GM12878 (cell line): ENCODE data around the gene STRN4. TPM values are rescaled to one million over a fixed set of nuclear protein-coding genes. Genes with fewer than 3 reads are reported as not detected.
A peak's percentile ranks its signal among the peaks of the same experiment; 100 is the strongest.

Experiments used
- CBX5 ChIP-seq: sonication (generic); IDR thresholded peaks from 2 replicates; pipeline ENCODE4 v1.6.1; 2016; ENCODE audit warnings: low read depth, moderate library complexity, mild to moderate bottlenecking, inconsistent platforms
- CTCF ChIP-seq, 3 experiments: IDR thresholded peaks in 2 of 3; conservative IDR thresholded peaks in 1 of 3; 2 replicates each; pipeline ENCODE4 v1.5.1; 2011; ENCODE audit warnings: low read depth in 3 of 3, low read length in 3 of 3, mild to moderate bottlenecking in 3 of 3, control low read depth in 2 of 3, moderate library complexity in 2 of 3, inconsistent platforms in 1 of 3, mixed read lengths in 1 of 3; ENCODE audit not compliant: control insufficient read depth in 2 of 3, insufficient read depth in 1 of 3; ENCODE audit errors: extremely low read depth in 1 of 3
- EGR1 ChIP-seq, 2 experiments: IDR thresholded peaks; 1 replicate in 1 of 2; 2 replicates in 1 of 2; pipeline ENCODE4 v1.6.1; 2011 to 2012; ENCODE audit warnings: low read depth in 2 of 2, low read length in 2 of 2, borderline replicate concordance in 1 of 2, mild to moderate bottlenecking in 1 of 2, moderate library complexity in 1 of 2
- GATAD2B ChIP-seq: fragments of 450-650 bp; conservative IDR thresholded peaks from 2 replicates; pipeline ENCODE4 v1.6.1; 2017; ENCODE audit warnings: low read depth, mild to moderate bottlenecking, moderate library complexity
- MTA2 ChIP-seq: fragments of 450-650 bp; IDR thresholded peaks from 2 replicates; pipeline ENCODE4 v1.6.1; 2016; ENCODE audit warnings: low read depth, mild to moderate bottlenecking, moderate library complexity
- MTA3 ChIP-seq: IDR thresholded peaks from 2 replicates; pipeline ENCODE4 v1.6.1; 2012; ENCODE audit warnings: low read length, inconsistent platforms, borderline replicate concordance
- MYC ChIP-seq: IDR thresholded peaks from 2 replicates; pipeline ENCODE4 v1.6.1; 2011; ENCODE audit warnings: mild to moderate bottlenecking, low read length, moderate library complexity, inconsistent platforms; ENCODE audit not compliant: insufficient read depth, insufficient replicate concordance, insufficient read length, severe bottlenecking
- NR2C1 ChIP-seq: fragments of 450-650 bp; IDR thresholded peaks from 2 replicates; pipeline ENCODE4 v1.6.1; 2017; ENCODE audit warnings: antibody characterized with exemption, mild to moderate bottlenecking, moderate library complexity
- RAD51 ChIP-seq: fragments of 450-650 bp; IDR thresholded peaks from 2 replicates; pipeline ENCODE4 v1.6.1; 2016; ENCODE audit warnings: moderate library complexity, mild to moderate bottlenecking, inconsistent platforms
- RCOR1 ChIP-seq: conservative IDR thresholded peaks from 2 replicates; pipeline ENCODE4 v1.6.1; 2012; ENCODE audit warnings: low read depth, low read length, improper control_type of control experiment
- SKIL ChIP-seq: fragments of 450-650 bp; IDR thresholded peaks from 2 replicates; pipeline ENCODE4 v1.6.1; 2017; ENCODE audit warnings: mild to moderate bottlenecking, low read depth, inconsistent platforms; ENCODE audit not compliant: poor library complexity, severe bottlenecking
- TAF1 ChIP-seq: IDR thresholded peaks from 2 replicates; pipeline ENCODE4 v1.6.1; 2011; ENCODE audit warnings: mild to moderate bottlenecking, low read depth, low read length, borderline replicate concordance
- TCF7 ChIP-seq: IDR thresholded peaks from 2 replicates; pipeline ENCODE4 v1.6.1; 2014; ENCODE audit warnings: antibody characterized with exemption, borderline replicate concordance
- YY1 ChIP-seq: IDR thresholded peaks from 2 replicates; pipeline ENCODE4 v1.6.1; 2011; ENCODE audit warnings: low read depth, mild to moderate bottlenecking, low read length
- ZBTB11 ChIP-seq: fragments of 450-650 bp; formaldehyde crosslinking; IDR thresholded peaks from 2 replicates; pipeline ENCODE4 v1.5.0; 2022; ENCODE audit warnings: mild to moderate bottlenecking, missing genetic modification characterization
- ZBTB40 ChIP-seq: fragments of 450-650 bp; IDR thresholded peaks from 2 replicates; pipeline ENCODE4 v1.6.1; 2016; ENCODE audit warnings: mild to moderate bottlenecking, moderate library complexity, borderline replicate concordance
- ZNF24 ChIP-seq: fragments of 450-650 bp; IDR thresholded peaks from 2 replicates; pipeline ENCODE4 v1.6.1; 2017; ENCODE audit warnings: antibody characterized with exemption, mild to moderate bottlenecking
- polyA plus RNA-seq, 11 experiments: library from polyadenylated mRNA; depleted of rRNA in 4 of 11; unstranded in 6 of 11; stranded (reverse) in 5 of 11; fragments of >200 nt; fragmentation: Nextera tagmentation in 4 of 11; fragmentation: Illumina TruSeq in 1 of 11; extraction: Ambion mirVana in 4 of 11; extraction: Trizol in 1 of 11; gene quantifications; 1 replicate in 1 of 11; 2 replicates in 10 of 11; pipeline versions ENCODE4 v1.2.1 to v1.2.3, GENCODE V29; 2011 to 2016; ENCODE audit warnings: inconsistent platforms in 2 of 11, missing spikeins in 2 of 11, low read depth in 1 of 11
- total RNA-seq, 4 experiments: library from RNA; depleted of rRNA in 3 of 4; stranded (reverse); fragments of >200 nt in 3 of 4; fragmentation: Illumina TruSeq in 1 of 4; extraction: Trizol in 1 of 4; gene quantifications; 2 replicates each; pipeline versions ENCODE4 v1.2.1 to v1.2.3, GENCODE V29; 2013 to 2021

Gene STRN4
- total and polyA plus RNA-seq, 10 of the 15 experiments (the other 5 are each of a cell fraction or from before 2014, with no cell fraction given), result 0.42 to 62.8 (median 22.5) TPM

- TF ChIP-seq SKIL (no peak), RAD51 (no peak), ZBTB11 (CRISPR knock-in tag) (no peak), MYC (no peak), RCOR1 (no peak), MTA3 (no peak), MTA2 (0 out of 2 replicates have a peak, but pooled peaks have one; percentile 26), TCF7 (no peak), YY1 (peak; percentile 94), CBX5 (no peak), ZNF24 (no peak), CTCF (IDR thresholded peaks at IDR 0.05 in 2 of 3, conservative IDR thresholded peaks at IDR 0.05 in 1 of 3; ENCODE audit: control insufficient read depth in 2 of 3, extremely low read depth in 1 of 3, insufficient read depth in 1 of 3, low read depth in 3 of 3, low read length in 3 of 3) (no peak), GATAD2B (0 out of 2 replicates have a peak, but pooled peaks have one; percentile 66), TAF1 (peak; percentile 50; the same call in 1 of the 2 replicates), EGR1 (IDR thresholded peaks at IDR 0.05; ENCODE audit: borderline replicate concordance in 1 of 2, low read depth in 2 of 2, low read length in 2 of 2) (no peak), NR2C1 (peak; percentile 56; the same call in 1 of the 2 replicates), ZBTB40 (0 out of 2 replicates have a peak, but pooled peaks have one; percentile 13)
Measured at GRCh38 chr19:46745521-46746280, 549 bp downstream of the STRN4 start, which contains the start of gene FKRP (continued).
